Activated CD4-positive, alpha-beta T cell treated with anti-CD3 and anti-CD28 coated beads, Interleukin-2, Interleukin-6, amounts not matched to agents 100 ng/mL and 50 ng/mL, durations not matched to agents 16 hours and 8 hours (primary cell): ENCODE data around the gene TSHZ3.

Experiments
- DNase-seq: peaks from one replicate; pipeline ENCODE4 v3.0.0-alpha.2; 2020

The TSHZ3 gene

DNA sequence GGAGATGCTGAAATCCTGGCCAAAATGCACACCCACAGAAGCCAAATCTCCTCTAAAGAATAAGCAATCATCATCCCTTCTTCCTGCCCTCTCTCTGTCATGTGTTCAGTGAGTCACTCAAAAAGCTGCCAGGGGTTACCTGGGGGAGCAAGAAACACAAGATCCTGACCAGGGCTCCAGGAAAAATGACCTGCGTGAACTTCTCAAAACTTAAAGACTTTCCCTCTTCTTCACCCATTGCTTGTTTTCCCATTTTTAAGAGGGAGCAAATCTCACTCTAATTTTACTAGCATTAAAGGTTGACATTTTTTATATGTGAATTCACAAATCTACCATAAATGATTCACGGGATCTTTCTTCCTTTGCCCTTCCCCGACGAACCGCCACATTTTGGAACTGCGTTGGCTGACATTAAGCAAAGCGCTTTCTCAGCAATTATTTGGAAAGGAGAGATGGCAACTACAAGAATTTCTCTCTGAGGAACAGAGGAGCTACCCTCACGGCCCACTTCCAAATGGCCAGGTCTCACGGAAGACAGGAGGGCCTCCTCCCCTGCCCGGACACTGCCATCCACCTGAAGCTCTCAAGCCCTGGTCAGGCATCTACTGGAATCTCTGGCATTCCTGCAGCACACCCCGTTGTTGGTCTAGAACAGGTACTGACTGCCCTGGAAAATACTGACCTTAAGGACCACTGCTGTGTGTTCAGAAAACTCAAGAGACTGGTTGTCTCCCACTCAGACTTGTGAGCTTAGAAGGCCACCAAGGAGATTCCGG lies 14.2 kb downstream of the TSHZ3 start:
- DNase-seq: no peak

DNA sequence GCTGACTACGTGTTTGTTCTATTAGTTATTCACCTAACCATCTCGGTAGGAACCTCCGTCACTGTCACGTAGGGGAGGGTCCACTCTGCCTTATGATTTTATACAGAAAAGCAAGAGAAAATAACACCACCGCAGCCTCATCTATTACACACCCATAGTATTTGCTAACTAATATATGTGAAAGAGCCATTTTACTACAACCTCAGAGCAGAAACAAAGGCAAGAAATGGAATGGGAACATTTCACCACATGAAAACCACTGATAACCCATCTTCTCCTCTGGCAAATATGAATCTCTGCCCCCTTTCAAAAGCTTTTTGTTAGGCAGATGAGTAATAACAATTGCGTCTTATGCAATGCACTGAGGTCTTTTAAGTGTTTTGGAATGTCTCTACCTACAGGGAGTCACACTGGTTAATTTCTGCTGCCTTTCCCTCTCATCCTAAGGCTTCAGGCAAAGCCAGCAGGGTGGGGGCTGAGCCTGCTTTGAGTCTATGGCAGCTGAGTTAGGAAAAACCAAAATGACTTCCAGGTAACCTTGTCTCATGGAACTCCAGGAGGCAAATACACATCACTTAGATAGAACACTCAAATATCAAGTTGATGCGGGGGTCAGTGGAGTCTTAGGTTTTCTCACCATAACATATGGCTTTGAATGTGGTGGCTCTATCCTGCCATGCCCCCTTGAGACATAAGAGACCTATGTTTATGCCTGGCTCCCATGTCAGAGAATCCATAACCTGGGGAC lies 15.0 kb downstream of the TSHZ3 start:
- no peak for DNase-seq

DNA sequence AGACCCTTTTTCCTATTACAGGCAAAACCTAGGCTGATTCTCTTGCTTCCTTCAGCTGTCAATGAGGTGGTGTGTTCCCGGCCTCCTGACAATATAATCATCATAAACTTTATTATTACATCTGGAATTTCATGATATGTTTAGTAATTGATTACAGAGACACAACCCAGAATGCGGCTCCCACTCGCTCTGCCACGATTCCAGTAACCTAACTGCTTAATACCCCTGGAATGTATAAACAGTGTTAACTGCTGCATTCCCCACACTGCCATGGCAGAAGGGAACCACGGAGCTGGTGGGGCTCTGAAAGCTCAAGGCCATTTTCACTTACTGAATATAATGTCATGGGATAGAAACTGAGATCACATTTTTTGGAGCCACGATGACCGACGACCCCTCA lies 17.1 kb downstream of the TSHZ3 start:
- no peak for DNase-seq

DNA sequence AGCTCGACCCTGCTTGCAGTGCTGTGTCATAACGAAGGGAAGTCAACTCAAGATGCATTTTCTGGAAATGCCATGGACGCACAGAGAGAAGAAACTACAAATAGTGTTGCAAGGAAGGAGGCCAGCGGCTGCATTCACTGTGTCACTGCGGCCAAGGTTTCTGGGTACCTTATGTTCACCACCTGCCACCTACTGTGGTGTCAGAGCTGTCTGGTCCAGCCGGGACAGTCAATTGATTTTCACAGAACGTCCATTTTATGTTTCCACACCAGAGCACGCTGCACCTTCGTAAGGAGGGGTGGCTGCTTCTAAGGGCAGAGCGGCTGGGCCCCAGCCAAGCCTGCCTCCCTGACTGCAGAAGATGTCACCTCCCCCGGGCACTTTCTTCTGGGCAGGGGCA lies 17.7 kb downstream of the TSHZ3 start:
- DNase-seq: no peak

DNA sequence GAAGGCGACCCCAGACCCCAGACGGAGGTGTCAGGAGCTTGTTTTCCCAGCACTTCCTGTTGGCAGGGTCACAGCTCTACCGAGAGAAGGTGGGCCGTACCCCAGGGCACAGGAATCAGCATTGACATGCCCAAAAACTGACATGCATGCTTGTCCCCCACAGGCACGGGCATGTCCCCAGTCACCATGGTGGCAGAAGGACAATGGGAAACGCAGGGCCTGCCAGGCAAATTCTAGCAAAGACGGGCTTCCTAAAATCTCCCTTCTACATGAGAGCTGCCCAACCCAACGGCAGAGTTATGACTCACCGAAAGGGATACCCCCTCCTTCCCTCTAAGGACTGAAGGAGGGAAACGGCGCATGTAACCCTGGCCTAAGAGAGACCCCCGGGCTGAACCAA lies 18.5 kb downstream of the TSHZ3 start:
- no peak for DNase-seq

DNA sequence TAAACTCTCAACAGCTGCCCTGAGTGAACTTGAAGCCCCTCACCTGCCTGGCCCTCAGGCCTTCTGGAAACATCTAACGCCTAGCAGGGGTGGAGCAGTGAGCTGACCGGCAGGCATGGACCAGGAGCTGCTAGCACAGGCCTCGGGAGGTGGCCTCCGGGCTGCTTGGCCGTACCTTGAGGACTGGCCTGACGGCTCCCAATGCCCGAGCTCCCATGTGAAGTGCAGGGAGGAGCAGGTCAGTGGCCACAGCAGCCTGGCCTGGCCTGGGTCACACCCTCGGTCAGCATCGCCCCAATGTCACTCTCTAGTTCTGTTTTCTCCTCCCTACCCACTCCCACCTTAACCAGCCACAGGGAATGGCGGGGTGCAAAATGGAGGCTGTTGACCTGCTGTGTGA lies 19.0 kb downstream of the TSHZ3 start:
- no peak for DNase-seq

DNA sequence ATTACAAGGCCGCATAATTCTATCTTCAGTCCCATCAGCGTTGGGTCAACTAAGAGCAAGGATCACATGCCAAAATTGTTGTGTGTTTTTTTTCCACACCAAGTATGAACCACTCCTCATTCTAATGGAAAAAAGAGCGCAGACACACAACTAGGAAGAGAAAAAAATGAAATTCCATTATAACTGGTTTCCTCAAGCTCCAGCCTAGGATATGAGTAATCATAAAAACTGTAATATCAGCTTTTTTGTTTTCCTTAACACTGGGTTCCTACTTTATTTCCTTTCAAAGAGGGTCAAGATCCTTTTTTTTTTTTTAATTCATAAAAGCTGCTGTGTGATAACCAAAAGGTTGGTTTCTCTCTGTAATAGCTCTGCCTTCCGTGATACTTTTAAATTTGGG lies 19.4 kb downstream of the TSHZ3 start:
- no peak for DNase-seq

DNA sequence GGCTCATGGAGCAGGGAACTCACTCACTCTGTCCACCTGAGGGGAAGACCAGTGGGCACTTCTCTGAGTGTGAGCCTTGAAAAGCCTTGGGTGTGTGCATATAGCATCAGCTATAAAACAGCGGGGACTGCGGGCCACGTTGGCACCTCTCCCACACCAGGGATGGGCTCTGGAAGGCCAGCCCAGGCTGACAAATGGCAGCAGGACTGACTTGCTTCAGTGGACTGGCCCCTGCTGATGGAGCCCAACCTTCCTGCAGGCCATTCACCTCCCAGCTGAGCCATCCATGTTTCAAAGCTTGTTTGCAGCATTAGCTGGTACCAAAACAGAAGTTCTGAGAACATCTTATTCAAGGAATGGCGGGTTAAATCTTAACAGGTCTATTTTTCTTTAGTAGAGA lies 21.0 kb downstream of the TSHZ3 start:
- DNase-seq: no peak

DNA sequence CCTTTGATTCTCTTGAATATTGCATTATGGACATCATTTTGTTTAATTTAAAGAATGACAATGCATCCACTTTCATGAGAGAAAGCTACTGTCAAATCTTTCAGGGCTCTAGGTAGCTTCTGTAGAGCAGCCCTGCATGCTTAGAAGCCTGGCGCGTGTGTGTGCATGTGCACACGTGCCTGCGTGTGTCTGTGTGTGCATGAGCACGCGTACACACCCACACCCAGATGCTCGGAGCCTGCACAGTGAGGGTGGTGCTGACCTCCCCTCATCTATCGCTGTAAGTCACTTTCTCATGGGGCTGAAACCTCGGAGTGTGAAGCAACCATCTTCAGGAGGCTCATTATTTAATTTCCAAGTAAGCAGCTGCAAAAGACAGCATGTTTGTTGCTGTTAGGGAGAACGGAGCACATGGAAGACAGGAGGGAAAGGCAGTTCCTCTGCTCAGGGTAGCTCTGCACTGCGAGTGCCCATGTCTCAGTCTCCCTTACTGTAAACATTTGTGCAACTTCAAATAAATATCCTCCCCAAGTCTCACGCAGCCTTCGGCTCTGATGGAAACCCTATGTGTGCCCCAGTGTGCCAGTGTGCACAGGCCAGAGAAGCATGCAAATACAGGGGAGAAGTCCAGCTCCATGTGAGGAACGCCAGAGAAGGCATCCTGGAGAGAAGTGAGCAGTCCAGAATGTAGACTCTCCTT lies 22.8 kb downstream of the TSHZ3 start:
- DNase-seq: no peak

DNA sequence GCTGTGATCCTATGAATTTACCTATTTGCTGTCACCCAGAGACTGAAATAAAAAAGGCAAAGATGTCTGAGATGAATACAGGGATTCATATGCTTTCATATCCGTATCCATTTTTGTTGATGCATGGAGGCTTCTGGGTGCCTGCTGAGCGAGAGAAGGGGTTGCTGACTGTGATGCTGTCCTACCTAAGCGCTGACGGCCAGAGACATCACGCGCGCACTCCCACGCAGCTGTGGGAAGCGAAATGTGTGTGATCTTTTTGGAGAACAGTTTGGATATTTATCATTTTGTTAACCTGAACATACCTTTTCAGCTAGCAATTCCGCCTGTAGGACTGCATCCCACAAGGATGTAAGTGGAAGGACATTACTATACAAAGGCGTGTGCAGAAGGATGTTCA lies 23.9 kb downstream of the TSHZ3 start:
- DNase-seq: no peak

DNA sequence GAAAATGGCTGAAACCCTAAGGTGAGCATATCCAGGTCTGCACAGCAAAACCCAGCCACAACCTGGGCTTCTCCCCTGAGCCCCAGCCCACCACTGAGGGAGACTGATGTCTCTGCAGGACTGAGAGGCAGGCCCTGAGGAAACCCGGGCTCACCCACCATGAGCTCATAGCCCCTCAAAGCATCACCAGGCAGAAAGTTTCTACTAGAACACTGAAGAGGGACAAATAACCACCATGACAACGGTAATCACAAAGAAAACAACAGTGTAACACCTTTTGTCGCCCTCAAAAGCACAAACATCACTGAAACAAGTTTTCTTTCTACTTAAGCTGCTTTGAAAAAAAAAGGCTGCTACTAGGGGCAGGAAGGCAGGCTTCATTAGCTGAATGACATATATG lies 29.8 kb downstream of the TSHZ3 start:
- no peak for DNase-seq

DNA sequence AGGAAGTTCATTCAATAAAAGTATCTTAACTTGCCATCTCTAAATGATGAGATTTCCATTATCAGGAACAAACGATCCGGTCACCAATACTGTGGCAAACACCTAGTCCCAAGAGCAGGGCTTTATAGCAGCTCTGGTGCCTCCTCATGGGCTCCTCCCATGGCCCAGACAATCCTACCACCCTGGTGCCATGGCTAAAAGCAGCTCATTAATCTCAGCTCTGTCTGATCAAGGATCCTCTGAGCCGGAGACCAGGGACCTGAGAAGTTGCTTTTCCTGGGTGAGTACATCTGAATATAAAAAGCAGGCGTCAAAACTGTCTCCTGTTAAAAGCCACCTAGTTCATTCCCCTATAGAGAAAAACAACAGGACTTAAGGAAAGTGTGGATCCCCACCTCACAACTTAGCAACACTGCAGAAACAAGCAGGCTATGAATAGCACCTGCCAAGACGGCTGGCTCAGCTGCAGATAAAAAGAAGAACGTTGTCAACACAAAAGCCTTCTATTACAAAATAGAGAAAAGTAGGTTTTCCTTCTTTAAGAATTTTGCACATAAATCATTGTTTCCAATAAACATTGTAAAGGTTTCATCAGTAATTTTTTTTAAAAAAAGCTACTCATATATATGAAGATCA lies 30.3 kb downstream of the TSHZ3 start:
- no peak for DNase-seq

DNA sequence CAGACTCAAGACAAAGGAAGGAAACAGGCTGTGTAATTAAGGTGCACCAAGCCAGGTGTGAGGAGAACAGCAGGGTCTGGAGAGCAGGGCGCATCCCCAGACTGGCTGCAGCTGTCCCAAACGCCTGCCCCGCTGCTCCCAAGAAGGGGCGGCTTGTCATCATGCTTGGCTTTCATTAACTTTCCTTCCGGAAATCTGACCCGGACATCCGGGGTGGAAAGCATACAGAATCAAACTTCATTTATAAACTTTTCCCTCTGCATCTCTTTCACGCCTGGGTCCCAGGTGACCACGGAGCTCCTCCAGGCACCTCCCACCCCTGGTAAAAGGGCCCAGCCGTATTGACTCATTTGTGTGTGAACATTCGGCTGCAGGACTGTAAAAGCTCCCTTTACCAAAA lies 31.7 kb downstream of the TSHZ3 start:
- DNase-seq: no peak

DNA sequence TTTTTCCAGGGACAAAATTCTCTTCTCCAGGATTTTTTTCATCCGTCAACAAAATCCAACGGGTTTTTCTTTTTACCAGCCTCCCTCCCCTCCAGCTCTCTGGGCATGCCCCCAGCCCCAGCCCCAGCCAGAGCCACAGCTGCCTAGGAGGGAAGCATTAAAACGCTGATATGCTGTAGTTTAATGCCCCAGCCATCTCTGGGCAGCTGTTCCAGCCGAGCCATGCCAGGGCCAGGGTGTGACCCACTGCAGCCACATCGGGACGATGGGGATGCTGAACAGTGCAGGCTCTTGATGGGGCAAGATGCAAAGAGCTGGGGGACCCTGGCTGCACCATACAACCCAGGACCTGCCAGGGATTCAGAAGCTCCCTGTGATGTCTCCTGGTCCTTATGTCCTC lies 32.1 kb downstream of the TSHZ3 start:
- no peak for DNase-seq

DNA sequence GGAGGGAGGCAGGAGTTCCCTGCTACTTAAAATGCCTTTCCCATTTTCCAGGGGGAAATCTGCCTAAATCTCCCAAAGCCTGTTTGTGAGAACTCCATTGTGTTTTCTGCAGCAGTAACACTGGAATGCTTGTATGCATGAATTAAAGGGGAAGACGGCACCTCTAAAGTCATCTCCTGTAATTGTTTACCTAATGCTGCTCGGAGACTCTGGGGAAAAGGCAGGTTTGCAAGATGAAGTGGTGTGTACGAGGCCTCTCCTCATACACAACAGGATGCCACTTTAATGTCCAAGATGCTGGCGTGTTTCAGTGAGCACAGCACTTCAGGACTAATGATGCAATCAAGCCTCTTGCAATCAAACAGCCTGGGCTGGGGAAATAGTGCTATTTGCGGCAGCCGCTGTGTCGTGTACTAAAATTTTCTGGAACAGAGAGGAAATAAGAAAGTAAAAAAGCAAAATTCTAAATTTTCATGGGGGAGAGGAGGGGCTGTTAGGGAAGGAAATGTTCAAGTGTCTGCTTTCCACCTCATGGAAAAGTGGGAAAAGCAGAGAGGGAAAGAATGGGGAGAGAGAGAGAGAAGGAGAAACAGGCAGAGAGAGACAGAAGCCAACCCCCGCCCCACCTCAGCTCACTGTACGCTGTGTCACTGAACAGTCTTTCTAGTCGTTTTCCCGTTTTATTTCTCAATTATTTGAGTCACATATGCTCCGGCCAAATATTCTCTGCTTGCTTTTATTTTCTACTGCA lies 32.9 kb downstream of the TSHZ3 start:
- DNase-seq: no peak

DNA sequence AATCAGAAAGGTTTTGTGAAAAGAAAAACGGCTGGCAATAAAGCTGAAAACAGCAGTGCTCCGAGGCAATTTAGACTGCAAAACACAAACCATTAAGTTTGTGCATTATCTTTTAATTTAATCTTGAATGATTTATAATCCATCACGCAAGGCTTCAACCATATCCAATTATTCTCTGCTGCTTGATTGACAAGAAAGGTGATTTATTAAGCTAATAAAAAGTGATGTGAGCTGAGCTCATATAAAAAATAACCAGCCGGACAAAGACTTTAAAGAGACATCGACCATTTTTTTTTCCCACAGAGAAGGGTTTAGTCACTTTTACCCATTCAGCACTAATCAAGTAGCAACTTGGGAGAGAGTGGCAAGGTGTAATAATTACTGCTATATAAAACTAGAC lies 33.6 kb downstream of the TSHZ3 start:
- DNase-seq: no peak

DNA sequence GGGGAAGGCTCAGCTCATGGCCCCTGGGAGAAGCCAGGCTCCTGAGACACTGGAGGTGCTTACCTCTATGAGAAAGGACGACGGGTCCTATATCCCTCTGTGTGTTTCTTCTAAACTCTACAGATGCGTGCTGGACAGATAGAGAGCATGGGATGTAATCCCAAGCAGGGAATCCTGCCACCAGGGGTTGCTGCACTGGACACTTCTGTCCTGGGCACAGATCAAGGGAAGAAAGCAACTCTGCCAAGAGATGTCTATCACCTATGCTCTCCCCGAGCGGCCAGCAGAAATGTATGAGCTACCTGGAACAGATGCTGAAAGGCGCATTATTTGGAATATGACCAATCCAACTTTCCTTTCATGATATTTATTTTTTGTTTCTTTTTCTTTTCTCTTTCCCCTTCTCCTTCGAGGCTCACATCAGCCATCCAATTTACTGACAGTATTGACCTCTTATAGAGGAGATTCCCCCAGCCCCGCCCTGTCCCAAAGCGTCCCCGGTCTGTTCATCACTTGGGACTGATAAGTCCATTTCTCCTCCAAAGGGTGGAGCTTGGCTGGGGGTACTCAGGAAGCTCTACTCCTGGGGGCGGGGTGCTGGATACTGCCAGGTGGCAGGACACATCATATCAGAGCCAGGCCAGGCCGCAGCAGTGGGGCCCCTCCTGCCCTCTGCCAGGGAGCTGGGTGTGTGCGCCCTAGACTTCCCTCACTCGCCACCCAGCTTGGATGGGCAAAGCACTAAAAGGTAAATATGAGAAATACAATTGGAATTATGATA lies 34.2 kb downstream of the TSHZ3 start:
- DNase-seq: no peak

DNA sequence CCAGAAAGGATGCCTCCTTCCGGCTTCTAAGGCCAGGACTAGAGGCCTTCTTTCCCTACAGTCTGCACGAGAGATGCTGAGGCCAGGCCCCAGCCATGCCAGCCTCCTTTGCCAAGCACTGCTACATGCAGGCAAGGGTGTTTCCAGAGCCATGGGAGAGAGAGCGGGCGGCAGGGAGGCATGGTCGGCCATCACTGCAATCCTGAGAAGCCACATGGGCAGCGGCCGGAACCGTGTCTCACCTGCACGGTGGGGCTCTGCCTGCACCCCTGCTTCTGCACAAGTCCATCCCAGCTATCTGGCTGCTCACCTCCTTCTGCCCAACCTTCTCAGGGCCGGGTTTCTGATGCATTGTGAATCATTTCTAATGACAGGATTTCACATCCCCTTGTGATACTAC lies 35.1 kb downstream of the TSHZ3 start:
- no peak for DNase-seq

DNA sequence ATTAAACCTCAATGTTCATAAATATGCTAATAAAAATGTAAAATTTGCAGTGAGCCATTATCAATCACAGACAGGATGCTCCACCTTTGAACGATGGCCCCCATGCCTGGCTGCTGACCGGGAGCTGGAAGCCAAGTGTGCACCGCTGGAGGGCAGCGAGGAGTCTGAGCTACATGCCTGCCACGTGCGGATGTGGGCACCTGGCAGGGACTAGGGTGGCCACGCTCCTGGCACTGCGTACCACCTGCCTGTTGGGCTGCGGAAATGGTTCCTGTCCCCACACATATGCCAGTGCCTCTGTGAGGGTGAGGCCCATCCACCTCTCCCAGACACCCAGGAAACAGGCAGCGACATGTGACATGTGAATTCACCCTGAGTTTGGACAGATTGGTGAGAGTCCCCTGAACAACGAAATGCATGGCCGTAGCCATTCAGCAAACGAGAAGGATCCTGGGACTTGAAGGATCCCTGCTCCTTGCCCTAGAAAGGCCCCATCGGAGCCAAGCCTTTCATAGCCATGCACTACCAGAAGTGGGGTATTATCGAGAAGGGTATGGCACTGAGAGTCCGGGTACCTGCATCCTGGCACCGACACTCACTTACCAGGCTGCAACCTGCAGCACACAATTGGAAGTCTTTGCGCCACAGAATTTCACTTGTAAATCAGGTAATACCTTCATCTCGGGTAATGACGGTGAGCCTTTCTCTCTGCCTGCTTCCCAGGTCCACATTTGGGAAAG lies 35.8 kb downstream of the TSHZ3 start:
- DNase-seq: no peak

DNA sequence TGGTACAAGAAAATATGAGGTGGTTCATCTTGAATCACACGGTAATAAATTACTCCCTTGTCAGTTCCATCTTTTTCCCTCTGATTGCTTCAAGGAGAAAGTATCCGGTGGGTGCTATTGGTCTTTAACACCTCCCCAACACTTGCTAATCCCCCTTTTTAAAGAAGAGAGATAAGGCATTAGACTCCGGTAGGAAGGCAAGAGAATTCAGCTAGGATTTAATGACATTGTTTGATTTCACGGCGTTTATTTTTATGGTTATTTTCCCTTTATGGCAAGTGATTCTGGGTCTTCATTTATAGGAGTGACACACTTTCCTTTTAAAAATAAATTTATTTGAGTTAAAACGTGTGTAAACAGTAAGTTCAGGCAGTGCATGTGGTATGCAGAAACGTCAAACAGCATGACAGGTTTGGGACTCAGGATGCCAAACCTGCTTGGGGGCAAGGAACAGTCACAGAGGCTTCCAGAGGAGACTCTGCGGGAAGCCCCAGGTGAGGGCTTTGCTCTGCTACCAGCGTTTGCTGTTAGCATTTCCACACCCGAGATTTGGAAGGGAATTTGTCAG lies 36.5 kb downstream of the TSHZ3 start:
- no peak for DNase-seq
